ENCODE data around the gene FOXO1.

FOXO1 gene

DNA sequence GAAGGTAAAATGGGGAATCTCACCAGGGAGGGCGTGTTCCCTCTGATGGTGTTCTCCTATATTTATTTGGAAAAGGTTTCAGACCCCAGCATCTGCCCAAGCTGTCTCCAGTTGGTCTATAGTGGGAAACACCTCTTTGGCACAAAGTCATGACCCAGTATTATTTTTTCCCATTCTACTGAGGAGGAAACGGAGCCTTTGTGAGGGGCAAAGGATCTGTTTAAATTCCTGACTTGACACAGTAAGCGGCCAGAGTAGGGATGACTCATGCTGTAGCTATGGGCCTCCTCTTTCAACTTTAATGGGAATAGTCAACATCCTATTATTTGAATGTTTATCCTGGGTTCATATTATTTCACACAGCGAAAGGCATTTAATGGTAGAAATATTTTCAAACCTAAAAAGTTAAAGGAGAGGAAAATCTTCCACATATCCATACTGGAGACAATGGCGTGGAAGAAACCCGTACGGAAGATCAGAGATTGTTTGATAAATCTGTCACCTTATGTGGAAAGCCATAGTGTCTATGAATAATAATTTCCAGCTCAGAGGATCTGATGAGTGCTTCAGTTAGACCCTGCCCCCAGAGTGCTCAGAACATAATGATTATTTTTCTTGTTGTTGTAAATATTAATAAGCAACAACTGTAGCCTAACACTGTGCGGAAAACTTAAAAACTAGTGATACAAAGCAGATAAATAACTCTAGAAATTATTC lies 126.0 kb downstream of the FOXO1 start:
- Histone ChIP-seq H4K20me1 (ENCODE audit: control insufficient read depth, insufficient read depth, low read depth, low read length) (no peaks in the 10 kb centered on the region), H3K27me3 (ENCODE audit: control insufficient read depth, low read length) (no peaks in the 10 kb centered on the region), H3K9me2 (replicated peaks; ENCODE audit: control insufficient read depth, low read length) (no peaks in the 10 kb centered on the region), H3K4me1 (ENCODE audit: control insufficient read depth, low read length) (peaks cover 40% of the 10 kb centered on the region), H3K4me3 (ENCODE audit: low read length) (peak overlapping the region; percentile 37; the same call in 1 of the 2 replicates), H3F3A (ENCODE audit: control insufficient read depth, insufficient read depth) (peaks cover 13% of the 10 kb centered on the region; the same call in 1 of the 2 replicates), H3K36me3 (ENCODE audit: control insufficient read depth, low read length) (no peaks in the 10 kb centered on the region), H3K79me2 (ENCODE audit: control insufficient read depth, low read length) (no peaks in the 10 kb centered on the region), H3K27ac (ENCODE audit: low read depth, low read length) (no peak overlapping the region), H3K9me3 (ENCODE audit: control insufficient read depth, insufficient read depth, low read length) (no peaks in the 10 kb centered on the region), H3K4me2 (ENCODE audit: low read length) (peak overlapping the region; percentile 62)
- TF ChIP-seq, protein P1, sequence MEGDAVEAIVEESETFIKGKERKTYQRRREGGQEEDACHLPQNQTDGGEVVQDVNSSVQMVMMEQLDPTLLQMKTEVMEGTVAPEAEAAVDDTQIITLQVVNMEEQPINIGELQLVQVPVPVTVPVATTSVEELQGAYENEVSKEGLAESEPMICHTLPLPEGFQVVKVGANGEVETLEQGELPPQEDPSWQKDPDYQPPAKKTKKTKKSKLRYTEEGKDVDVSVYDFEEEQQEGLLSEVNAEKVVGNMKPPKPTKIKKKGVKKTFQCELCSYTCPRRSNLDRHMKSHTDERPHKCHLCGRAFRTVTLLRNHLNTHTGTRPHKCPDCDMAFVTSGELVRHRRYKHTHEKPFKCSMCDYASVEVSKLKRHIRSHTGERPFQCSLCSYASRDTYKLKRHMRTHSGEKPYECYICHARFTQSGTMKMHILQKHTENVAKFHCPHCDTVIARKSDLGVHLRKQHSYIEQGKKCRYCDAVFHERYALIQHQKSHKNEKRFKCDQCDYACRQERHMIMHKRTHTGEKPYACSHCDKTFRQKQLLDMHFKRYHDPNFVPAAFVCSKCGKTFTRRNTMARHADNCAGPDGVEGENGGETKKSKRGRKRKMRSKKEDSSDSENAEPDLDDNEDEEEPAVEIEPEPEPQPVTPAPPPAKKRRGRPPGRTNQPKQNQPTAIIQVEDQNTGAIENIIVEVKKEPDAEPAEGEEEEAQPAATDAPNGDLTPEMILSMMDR (IDR thresholded peaks at IDR 0.05; ENCODE audit: low read depth, low read length, poor library complexity, severe bottlenecking) = no peak
- TF ChIP-seq EZH2phosphoT487 (IDR thresholded peaks at IDR 0.05; ENCODE audit: borderline replicate concordance, low read length) = no peak

DNA sequence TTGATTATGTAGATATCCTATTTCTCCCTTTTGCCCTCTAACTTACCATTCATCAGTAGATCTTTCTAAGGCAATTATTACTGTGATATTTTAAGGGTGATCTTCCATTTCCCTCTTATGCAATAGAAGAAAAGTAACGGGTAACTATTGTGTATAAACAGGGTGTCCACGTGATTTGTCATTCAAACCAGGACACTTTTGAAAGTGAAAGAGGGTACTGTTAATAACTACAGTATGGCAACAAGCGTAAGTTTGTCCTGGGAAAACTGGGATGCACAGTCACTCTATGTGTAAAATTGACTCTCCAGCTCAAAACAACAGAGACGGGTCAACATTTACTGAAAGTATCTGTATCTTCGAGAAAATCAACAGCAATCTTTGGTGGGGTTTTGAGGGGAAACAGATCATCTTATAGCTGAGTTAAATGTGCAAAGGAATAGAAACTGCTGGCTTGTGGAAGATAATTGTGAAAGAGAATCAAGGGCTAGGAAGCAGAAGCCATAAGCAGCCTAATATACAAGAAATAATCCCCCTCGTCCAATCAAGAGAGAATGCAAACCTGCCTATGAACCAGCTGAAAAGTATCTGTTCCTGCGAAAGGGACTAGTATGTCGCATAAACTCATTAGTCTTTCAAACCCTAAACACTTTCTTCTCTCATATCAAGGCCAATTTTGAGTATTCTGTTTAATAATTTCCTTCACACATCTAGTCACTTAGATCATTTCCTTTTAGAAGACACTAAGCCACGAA lies 126.7 kb downstream of the FOXO1 start:
- peak overlapping the region; percentile 37 for H3K4me3 ChIP-seq (ENCODE audit: low read length)
- peak overlapping the region; percentile 62 for H3K4me2 ChIP-seq (ENCODE audit: low read length)
- H3K9me3 ChIP-seq (ENCODE audit: control insufficient read depth, insufficient read depth, low read length) = no peaks in the 10 kb centered on the region
- no peaks in the 10 kb centered on the region for H3K79me2 ChIP-seq (ENCODE audit: control insufficient read depth, low read length)
- no peaks in the 10 kb centered on the region for H4K20me1 ChIP-seq (ENCODE audit: control insufficient read depth, insufficient read depth, low read depth, low read length)
- H3K27ac ChIP-seq (ENCODE audit: low read depth, low read length) = no peak overlapping the region; the same call in 1 of the 2 replicates
- no peaks in the 10 kb centered on the region for H3K36me3 ChIP-seq (ENCODE audit: control insufficient read depth, low read length)
- peaks cover 45% of the 10 kb centered on the region for H3K4me1 ChIP-seq (ENCODE audit: control insufficient read depth, low read length)
- TF ChIP-seq, protein P1 (IDR thresholded peaks at IDR 0.05; ENCODE audit: low read depth, low read length, poor library complexity, severe bottlenecking) = no peak
- TF ChIP-seq EZH2phosphoT487 (IDR thresholded peaks at IDR 0.05; ENCODE audit: borderline replicate concordance, low read length) = no peak
- no peaks in the 10 kb centered on the region for H3K9me2 ChIP-seq (replicated peaks; ENCODE audit: control insufficient read depth, low read length)
- peaks cover 13% of the 10 kb centered on the region; the same call in 1 of the 2 replicates for H3F3A ChIP-seq (ENCODE audit: control insufficient read depth, insufficient read depth)
- no peaks in the 10 kb centered on the region for H3K27me3 ChIP-seq (ENCODE audit: control insufficient read depth, low read length)

DNA sequence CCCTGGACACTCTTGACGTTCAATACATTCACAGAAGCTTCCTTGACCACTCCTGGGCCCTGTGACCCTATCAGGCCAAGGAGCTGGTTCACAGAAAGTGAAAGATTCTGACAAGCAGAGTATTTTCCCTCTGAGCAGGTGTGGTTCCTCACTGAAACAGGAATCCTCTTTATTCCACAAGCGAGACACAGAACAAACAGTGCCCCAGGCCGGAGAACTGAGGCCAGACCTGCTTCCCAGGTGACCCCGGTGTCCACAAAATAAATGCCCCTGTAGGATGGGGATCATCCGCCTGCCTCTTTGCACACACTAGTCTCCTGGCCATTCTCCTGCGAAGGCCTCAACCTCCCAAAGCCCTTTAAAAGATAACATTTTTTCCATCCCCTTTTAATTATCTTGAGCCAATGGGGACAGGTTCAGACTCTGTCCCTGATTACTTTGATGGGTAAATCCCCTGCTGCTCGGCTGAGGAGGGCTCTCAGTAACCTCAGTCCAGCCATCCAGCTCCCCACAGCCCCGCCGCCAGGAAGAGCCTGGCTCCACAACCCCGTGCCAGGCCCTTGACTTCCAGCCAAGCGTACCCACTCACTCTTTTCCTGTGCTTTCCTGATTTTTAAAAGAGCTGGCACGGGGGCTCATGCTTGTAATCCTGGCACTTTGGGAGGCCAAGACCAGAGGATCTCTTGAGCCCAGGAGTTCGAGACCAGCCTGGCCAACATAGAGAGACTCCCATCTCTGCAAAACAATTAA lies 129.1 kb downstream of the FOXO1 start:
- H3K4me1 ChIP-seq (ENCODE audit: control insufficient read depth, low read length) = peaks cover 67% of the 10 kb centered on the region
- TF ChIP-seq, protein P1 (IDR thresholded peaks at IDR 0.05; ENCODE audit: low read depth, low read length, poor library complexity, severe bottlenecking) = no peak
- no peak for TF ChIP-seq EZH2phosphoT487 (IDR thresholded peaks at IDR 0.05; ENCODE audit: borderline replicate concordance, low read length)

More for the DNA sequence above, 129.1 kb downstream of the FOXO1 start:
- H4K20me1 ChIP-seq (ENCODE audit: control insufficient read depth, insufficient read depth, low read depth, low read length) = no peaks in the 10 kb centered on the region
- H3K9me3 ChIP-seq (ENCODE audit: control insufficient read depth, insufficient read depth, low read length) = no peaks in the 10 kb centered on the region
- H3K27ac ChIP-seq (ENCODE audit: low read depth, low read length) = no peak overlapping the region
- H3K27me3 ChIP-seq (ENCODE audit: control insufficient read depth, low read length) = no peaks in the 10 kb centered on the region
- peaks cover 19% of the 10 kb centered on the region for H3F3A ChIP-seq (ENCODE audit: control insufficient read depth, insufficient read depth)
- no peak overlapping the region for H3K4me2 ChIP-seq (ENCODE audit: low read length)
- H3K36me3 ChIP-seq (ENCODE audit: control insufficient read depth, low read length) = no peaks in the 10 kb centered on the region
- H3K4me3 ChIP-seq (ENCODE audit: low read length) = no peak overlapping the region
- no peaks in the 10 kb centered on the region; the same call in 1 of the 2 replicates for H3K79me2 ChIP-seq (ENCODE audit: control insufficient read depth, low read length)
- H3K9me2 ChIP-seq (replicated peaks; ENCODE audit: control insufficient read depth, low read length) = no peaks in the 10 kb centered on the region
